HG03045 (cell line): ENCODE data around the gene GPR137C.

Experiments used
- ATAC-seq: cut with Tn5 transposase; IDR thresholded peaks from one replicate; pipeline ENCODE4 v1.9.1; 2021; ENCODE audit warnings: mild to moderate bottlenecking, moderate library complexity; ENCODE audit not compliant: unreplicated experiment

Gene GPR137C

GRCh38 chr14:52661314-52661713 is 108.7 kb downstream of the GPR137C start:
- no peak for ATAC-seq

DNA sequence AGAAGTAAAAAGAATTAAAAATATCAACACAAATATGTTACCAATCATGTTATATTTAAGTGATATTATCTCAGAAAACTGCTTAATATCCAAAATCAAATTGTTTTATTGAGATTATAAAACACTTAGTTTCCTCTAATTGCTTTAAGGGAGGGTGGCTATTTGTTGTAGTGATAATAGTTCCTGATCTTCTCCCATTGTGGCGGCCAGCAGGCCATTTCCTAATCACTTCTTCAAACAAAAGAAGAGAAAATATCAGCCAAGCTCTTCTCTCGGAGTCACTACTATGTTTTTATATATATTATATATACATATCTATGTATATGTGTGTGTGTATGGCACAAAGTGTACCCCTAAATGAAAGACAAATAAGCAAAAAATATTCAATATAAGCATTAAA is 111.2 kb downstream of the GPR137C start:
- no peak for ATAC-seq

DNA sequence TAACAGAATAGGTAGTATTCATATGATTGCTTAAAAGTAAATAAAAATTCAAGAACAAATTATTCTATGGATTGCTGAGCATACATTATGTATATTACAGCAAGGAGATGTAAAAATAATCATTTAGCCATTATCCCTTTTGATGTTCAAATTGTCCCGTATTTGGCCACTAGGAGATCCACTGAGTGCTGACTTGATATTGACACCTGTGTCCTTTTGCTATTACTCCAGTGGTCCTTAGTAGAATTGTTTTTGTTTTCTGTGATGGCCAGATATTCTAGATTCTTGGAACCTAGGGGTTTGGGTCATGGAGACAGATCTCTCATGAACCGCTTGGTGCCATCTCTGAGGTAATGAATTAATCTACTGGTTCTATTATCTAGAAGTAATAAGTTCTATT is 126.0 kb downstream of the GPR137C start:
- ATAC-seq: no peak

DNA sequence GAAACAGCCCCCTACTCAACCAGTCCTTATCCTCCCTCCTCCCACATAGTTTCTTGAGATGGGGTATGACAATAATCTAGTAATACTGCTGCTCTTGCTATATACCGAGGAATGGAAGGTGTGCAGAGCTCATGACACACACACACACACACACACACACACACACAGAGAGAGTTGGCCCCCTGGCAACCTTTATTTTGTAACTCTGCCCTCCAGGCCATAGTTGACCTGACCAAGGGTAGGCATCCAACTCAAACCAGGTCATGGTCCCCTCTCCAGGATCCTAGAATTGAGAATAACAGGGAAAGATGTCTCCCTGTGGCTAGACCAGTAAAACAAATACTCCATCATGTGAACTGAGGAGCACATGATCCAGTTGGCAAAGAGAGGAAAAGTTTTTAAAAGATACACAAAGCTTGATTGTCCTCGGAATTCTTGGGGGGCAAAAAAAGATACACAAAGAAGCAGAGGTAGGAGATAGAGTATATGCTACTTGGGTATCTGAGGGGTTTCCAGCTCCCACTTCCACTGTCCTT is 131.4 kb downstream of the GPR137C start:
- no peak for ATAC-seq

DNA sequence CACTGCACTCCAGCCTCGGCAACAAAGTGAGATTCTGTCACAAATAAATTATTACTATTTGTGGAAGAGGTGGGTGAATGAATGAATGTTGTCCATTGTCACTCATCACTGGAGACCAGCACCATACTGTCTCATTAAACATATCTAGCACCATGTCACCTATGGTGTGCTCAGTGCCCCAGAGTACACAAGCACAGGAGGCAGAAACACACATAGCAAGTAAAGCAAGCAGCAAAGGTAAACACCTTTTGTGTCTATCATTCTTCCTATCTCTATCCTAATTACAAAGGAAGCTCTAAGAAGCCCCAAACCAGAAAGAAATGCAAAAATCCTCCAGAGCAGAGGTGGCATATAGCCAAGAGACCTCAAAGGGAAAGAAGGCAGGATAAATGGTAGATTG is 133.5 kb downstream of the GPR137C start:
- ATAC-seq: no peak
